HG03025 (cell line): Measurements from ENCODE around the gene OVAAL.

Source experiments
- ATAC-seq: cut with Tn5 transposase; IDR thresholded peaks from one replicate; pipeline ENCODE4 v1.9.1; 2021; ENCODE audit warnings: mild to moderate bottlenecking, moderate library complexity; ENCODE audit not compliant: unreplicated experiment, low FRiP score

Gene OVAAL

GRCh38 chr1:180601512-180601911, 42.7 kb downstream of the OVAAL start:
- no peak for ATAC-seq

- ATAC-seq = no peak
Measured at GRCh38 chr1:180603223-180603849, 44.6 kb downstream of the OVAAL start.

GRCh38 chr1:180603850-180604226, 45.1 kb downstream of the OVAAL start:
- no peak for ATAC-seq

GRCh38 chr1:180606155-180606554, 47.4 kb downstream of the OVAAL start:
- no peak for ATAC-seq

- ATAC-seq = no peak
Measured at GRCh38 chr1:180609643-180610555, 51.1 kb downstream of the OVAAL start.

- ATAC-seq = no peak
Measured at GRCh38 chr1:180610556-180611015, 51.8 kb downstream of the OVAAL start.

GRCh38 chr1:180611016-180611930, 52.5 kb downstream of the OVAAL start:
- ATAC-seq = no peak

- ATAC-seq = no peak
Measured at GRCh38 chr1:180612632-180613031, 53.9 kb downstream of the OVAAL start.

DNA sequence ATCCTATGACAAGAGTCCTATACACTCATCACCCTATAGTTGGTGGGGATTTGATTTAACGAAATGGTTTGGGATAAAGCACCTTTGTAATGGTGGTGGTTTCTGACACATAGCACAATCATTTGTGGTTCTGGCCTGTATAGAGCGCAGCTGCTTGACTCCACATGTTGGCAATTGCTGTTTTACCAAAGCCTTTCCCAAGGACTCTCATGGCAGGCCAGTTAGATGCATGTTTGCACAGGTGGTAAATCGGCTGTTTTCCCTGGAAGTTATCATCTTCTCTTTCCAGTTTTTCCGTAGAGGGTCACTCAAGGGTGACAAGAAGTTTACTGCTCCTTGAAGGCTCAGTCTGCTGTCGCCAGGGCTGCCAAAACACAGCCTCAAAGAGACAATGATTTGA, 56.0 kb downstream of the OVAAL start:
- no peak for ATAC-seq

- no peak for ATAC-seq
Measured at GRCh38 chr1:180615493-180616290, 56.9 kb downstream of the OVAAL start.
